GM12891 (cell line): Measurements from ENCODE around the gene KCNIP1.

Experiments used
- PAX5 ChIP-seq: IDR thresholded peaks from 2 replicates; pipeline ENCODE4 v1.6.1; 2011; ENCODE audit warnings: low read length, moderate library complexity, mild to moderate bottlenecking; ENCODE audit not compliant: insufficient read depth, severe bottlenecking
- POLR2A ChIP-seq: IDR thresholded peaks from 2 replicates; pipeline ENCODE4 v1.6.1; 2011; ENCODE audit warnings: low read depth, low read length, control low read depth
- POLR2AphosphoS5 ChIP-seq: IDR thresholded peaks from 2 replicates; pipeline ENCODE4 v1.6.1; 2011; ENCODE audit warnings: low read depth, low read length, control low read depth
- POU2F2 ChIP-seq: IDR thresholded peaks from 2 replicates; pipeline ENCODE4 v1.6.1; 2011; ENCODE audit warnings: low read depth, mild to moderate bottlenecking, control low read depth, low read length, moderate library complexity
- SPI1 ChIP-seq: IDR thresholded peaks from 2 replicates; pipeline ENCODE4 v1.6.1; 2011; ENCODE audit warnings: low read depth, low read length, control low read depth
- TAF1 ChIP-seq: IDR thresholded peaks from 2 replicates; pipeline ENCODE4 v1.6.1; 2011; ENCODE audit warnings: low read depth, low read length, control low read depth

DNA sequence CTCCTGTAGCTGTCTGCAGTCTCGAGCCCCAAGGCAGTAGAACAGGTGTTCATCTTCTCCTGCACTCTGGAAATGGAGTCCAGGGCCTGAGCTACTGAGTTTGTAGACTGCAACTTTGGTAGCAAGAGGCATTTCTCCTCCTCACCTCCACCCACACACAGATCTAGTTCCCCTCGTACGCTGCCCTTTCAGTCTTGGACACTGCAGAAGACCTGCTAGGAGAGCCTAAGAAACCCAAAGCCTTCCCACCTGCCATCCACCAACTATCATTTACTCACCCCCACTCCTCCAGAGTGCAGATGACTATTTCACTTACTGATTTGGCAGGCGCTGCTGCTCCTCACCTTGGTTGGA, 59.0 kb downstream of the KCNIP1 start:
- TF ChIP-seq POLR2AphosphoS5 (no peak), TAF1 (no peak), POLR2A (no peak), POU2F2 (no peak), SPI1 (no peak), PAX5 (no peak)
